B cell (primary cell): ENCODE results near the gene BRF1.

Experiments
- CTCF ChIP-seq: fragments of 200-600 bp; IDR thresholded peaks from one replicate; pipeline ENCODE4 v1.8.0; 2022; ENCODE audit warnings: antibody characterized with exemption, mild to moderate bottlenecking
- EZH2 ChIP-seq: IDR thresholded peaks from 2 replicates; pipeline ENCODE4 v1.6.1; 2012; ENCODE audit warnings: borderline replicate concordance, low read depth, mild to moderate bottlenecking, moderate library complexity, low read length; ENCODE audit not compliant: insufficient read depth, poor library complexity, severe bottlenecking

GRCh38 chr14:105346876-105347586, 46.2 kb upstream of the BRF1 start:
- no peak for TF ChIP-seq CTCF
- TF ChIP-seq EZH2 = no peak
